Stimulated activated CD8-positive, alpha-beta memory T cell treated with anti-CD3 and anti-CD28 coated beads, Interleukin-7, amount 100 ng/mL, for 1 hour (primary cell): ENCODE results near the gene PSTPIP2.
"Not testable (repeated sequence)": the region's sequence is repeated elsewhere in the genome, so short reads cannot be mapped to it uniquely, and the experiment has no call there.

Experiments used
- DNase-seq, 2 donors: peaks; one replicate each; pipeline ENCODE4 v3.0.0-alpha.2; 2020; ENCODE audit warnings: low read depth in 2 of 2

The PSTPIP2 gene, protein sequence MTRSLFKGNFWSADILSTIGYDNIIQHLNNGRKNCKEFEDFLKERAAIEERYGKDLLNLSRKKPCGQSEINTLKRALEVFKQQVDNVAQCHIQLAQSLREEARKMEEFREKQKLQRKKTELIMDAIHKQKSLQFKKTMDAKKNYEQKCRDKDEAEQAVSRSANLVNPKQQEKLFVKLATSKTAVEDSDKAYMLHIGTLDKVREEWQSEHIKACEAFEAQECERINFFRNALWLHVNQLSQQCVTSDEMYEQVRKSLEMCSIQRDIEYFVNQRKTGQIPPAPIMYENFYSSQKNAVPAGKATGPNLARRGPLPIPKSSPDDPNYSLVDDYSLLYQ

GRCh38 chr18:46071653-46072375, at the start of gene PSTPIP2:
Gene PSTPIP2, minus strand, starts transcription at chr18:46072260. Its CDS starts 72 bp downstream, at chr18:46072188.
- peak; percentile 45 to 46 for DNase-seq

DNA sequence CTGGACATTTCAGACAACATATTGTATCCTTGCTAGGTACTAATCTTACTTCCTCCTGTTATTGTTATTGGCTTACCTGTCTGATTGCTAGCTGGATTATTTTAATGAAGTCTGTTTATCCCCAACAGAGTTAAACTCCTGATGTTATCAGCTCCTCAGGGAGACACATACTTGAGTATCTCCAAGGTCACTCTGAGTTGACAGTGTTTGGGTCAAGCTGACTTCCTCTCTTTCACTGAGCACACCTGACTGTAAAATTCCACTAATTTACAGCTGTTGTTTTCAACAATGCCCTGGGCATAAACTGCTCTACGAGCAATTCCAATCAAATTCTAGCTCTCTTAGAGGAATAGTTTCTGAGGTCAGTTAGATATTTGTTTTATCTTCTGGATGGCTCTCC, 41.7 kb upstream of the PSTPIP2 start:
- no peak for DNase-seq

GRCh38 chr18:46110406-46110805, 38.3 kb upstream of the PSTPIP2 start:
- DNase-seq = no peak

- DNase-seq = no peak
Measured at GRCh38 chr18:46109386-46109785, 37.3 kb upstream of the PSTPIP2 start.

DNA sequence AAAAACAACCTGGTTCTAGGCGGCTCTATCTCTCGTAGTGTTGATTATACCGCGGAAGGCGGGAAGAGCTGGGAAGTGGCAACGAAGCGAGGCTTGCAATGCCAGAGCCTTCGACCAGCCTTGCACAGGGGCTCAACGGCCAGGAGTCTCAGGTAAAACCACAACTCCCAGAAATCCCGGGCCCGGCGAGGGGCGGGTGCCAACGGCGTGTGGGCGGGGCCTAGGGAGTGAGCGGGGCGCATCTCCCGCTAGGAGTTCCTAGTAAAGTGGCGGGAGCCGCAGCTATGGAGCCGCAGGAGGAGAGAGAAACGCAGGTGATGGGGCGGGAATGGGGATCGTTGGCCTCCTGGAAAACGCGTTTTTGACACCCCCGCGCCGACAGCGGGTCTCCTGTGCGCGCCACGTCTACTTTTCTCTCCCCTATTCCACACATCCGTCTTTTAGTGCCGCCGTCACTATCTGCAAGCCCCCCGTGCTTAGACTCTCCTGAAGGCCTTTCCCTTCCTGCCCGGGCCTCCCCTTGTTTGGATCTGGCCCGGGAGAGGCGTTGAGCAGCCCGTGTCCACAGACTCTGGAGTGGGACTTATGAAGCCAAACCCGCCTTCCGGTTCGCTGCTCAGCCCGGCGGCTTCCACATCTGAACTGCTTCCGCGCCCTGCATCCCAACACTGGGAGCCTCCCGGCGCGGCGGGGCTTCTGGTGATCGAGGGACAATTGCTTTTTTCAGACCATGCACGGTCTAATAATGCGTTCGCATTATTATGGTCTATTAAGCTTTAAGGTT, 32.3 kb upstream of the PSTPIP2 start, which contains the start of gene HAUS1:
HAUS1 (plus strand) TSS at position 258 of the 784 bp plus-strand sequence; CDS start at position 285, 27 bp downstream.
- peak; percentile 67 to 69 for DNase-seq

DNA sequence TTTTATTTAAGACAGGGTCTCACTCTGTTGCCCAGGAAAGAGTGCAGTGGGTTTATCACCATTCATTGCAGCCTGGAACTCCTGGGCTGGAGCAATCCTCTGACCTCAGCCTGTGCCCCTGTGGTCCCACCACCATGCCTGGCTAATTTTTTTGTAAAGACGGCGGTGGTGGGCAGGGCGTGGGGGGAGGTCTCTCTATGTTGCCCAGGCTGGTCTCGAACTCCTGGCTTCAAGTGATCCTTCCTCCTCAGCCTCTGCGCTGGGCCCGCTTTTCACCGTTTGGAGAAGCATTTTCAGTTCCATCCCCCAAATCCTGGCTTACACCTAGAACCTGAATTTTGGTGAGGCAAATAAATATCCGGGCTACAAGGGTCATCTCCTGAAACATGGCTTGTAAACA, 27.4 kb upstream of the PSTPIP2 start:
- DNase-seq = no peak

- no peak for DNase-seq
Measured at GRCh38 chr18:46098616-46098933, 26.5 kb upstream of the PSTPIP2 start.

DNA sequence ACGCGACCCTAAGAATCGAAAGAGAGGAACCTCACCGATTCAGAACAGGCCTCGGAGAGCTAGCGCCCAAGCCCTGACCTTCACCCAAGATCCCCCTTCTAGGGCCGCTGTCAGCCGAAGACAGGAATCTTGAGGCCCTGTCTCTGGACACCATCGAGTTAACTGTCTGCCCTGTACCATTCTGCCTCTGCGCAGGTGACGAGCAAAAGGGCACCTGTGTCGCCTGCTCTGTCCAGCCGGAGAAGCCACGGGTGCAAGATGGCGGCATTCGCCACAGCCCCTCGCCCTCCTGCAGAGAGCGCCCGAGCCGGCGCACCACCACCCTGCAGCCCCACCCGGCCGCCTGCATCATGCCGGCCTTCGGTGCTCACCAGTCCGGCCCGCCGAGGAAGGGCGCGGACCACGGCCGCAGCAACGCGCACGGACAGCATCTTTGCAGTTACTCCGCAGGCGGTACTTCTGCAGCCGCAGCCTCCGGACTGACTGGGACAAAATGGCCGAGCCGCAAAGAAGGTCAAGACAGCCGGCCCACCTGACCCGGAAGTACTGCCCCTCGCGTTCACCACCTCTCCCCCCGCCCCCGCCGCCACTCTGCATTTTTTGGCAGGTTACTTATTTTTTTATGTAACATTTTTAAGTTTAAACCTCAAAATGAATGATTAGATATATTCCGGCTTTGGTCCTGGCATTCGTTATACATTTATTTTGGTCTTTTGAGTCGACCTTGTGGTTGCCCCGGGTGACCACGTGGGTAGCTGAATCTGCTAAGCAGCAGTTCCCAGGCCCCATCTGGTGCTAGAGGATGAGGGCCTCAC, 25.9 kb upstream of the PSTPIP2 start, which contains the start of gene ATP5F1A:
ATP5F1A (minus strand) TSS at position 496 of the 815 bp plus-strand sequence; CDS start at position 431, 65 bp downstream.
- peak; percentile 63 to 76 for DNase-seq

DNA sequence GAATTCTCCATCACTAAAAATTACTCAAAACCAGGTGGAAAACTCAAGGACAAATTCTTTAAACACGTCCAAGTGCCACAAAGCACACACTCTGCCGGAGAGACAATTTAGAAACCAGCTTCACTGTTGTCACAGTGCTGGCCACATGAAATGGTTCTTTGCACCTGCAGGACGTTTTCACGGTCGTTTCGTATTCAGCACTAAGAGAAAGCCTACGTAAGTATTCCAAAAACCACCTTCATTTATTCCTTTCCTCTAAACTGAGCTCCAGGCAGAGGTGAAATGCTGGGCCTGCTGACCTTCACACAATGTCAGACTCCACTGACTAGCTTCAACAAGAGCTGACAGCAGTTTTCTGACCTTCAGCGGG, 25.4 kb upstream of the PSTPIP2 start:
- no peak for DNase-seq

DNA sequence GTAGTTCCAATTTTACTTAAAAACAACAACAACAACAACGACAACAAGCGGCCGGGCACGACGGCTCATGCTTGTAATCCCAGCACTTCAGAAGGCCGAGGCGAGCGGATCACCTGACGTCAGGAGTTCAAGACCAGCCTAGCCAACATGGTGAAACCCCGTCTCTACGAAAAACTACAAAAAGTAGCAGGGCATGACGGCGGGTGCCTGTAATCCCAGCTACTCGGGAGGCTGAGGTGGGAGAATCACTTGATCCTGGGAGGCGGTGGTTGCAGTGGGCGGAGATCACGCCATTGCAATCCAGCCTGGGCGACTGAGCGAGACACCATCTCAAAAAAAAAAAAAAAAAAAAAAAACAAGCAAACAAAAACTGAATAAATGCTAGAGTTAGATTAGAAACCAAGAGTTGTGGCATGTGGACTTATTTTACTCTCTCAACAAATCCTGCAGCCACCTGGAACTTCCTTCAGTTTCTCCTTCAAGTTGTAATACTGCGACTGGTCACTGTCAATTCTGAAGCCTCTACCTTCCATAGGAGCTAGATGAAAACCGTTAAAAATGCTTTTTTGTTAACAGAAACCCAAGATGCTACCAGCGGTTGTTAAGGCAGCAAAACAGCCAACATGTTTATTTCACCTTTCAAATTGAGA, 24.7 kb upstream of the PSTPIP2 start:
- no peak for DNase-seq

- no peak for DNase-seq
Measured at GRCh38 chr18:46095532-46095931, 23.5 kb upstream of the PSTPIP2 start.

- DNase-seq = not testable (repeated sequence)
Measured at GRCh38 chr18:46088501-46088900, 16.4 kb upstream of the PSTPIP2 start.

GRCh38 chr18:46084431-46084830, 12.4 kb upstream of the PSTPIP2 start:
- no peak for DNase-seq

DNA sequence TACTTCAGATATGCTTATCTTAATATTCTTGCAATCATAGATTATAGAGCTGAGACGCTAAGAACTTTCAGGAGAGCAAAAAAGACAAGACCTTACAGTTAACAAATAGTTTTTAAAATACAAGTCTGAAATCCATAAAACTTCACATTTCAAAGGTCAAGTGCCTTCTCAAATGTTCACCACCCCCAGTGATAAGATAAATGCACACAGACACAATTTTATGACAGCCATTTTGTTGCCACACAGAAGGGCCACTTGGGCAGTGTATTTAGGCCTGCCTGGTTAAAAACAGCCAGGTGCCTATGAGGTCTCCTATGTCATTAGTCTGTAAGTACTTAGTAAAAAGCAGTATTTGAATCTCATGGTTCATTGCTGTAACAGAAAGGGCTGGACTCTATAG, 8.1 kb upstream of the PSTPIP2 start:
- DNase-seq = no peak

- no peak for DNase-seq
Measured at GRCh38 chr18:46079336-46079735, 7.3 kb upstream of the PSTPIP2 start.

- no peak for DNase-seq
Measured at GRCh38 chr18:46073474-46074331, 1.6 kb upstream of the PSTPIP2 start.

GRCh38 chr18:46072959-46073358, 899 bp upstream of the PSTPIP2 start:
- DNase-seq = no peak

GRCh38 chr18:46072376-46072867, 362 bp upstream of the PSTPIP2 start:
- no peak for DNase-seq

DNA sequence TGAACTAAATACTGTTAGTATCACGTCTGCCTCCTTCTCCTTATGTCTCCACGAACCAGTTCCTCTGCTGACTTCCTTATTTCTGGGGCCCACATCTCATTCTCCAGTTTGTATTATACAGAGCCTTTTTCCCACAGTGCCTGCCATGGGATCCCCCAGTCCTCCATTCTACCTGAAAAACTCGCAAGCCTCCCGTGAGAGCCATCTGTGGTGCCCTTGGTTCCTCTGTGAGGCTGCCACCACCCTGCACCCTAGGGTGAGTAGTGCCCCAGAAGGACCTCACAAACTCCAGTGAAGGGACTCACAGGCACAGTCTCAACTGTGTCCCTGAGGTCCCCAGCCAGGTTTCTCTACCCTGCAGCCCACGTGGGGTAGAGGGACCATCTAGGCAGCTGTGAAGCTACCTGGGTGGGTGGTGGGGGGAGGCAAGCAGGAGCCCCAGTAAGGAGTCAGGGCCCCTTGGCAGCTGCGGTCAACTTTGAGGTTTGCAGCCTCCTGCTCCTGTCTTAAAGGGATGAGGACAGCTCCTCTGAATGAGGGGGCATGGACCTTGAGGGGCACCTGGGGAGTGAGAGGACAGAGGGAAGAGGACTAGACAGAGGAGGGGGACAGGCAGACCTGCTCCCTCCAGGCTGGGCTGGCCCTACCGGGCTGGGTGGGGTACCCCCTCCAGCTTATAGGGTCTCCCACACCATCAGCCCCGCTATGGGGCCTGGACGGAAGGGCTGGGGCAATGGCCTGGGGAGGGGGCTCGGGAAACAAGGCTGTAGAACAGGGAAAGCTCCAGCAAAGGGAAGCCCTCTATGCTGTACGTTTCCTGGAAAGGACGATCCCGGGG, 1.0 kb downstream of the PSTPIP2 start:
- DNase-seq = no peak
